Measurements from ENCODE around the gene NISCH.

GRCh38 chr3:52447512-52448355, 7.7 kb upstream of the NISCH start:
- TF ChIP-seq CREB1 (IDR thresholded peaks at IDR 0.05; ENCODE audit: low read depth) (no peak), TAF1 (IDR thresholded peaks at IDR 0.05; ENCODE audit: low read depth) (no peak), ZBTB7A (IDR thresholded peaks at IDR 0.05; ENCODE audit: low read depth) (no peak), REST (IDR thresholded peaks at IDR 0.05; ENCODE audit: low read depth) (no peak), EP300 (IDR thresholded peaks at IDR 0.05; ENCODE audit: borderline replicate concordance) (no peak), RAD21 (IDR thresholded peaks at IDR 0.05; ENCODE audit: low read depth) (no peak), CEBPB (IDR thresholded peaks at IDR 0.05) (no peak), TCF12 (IDR thresholded peaks at IDR 0.05; ENCODE audit: low read depth) (no peak), YY1 (IDR thresholded peaks at IDR 0.05; ENCODE audit: low read depth) (no peak), EGR1 (IDR thresholded peaks at IDR 0.05) (no peak), FOXM1 (IDR thresholded peaks at IDR 0.05; ENCODE audit: borderline replicate concordance, low read depth) (no peak), USF1 (IDR thresholded peaks at IDR 0.05) (no peak), TEAD4 (IDR thresholded peaks at IDR 0.05) (no peak)
- TF ChIP-seq, protein P1, sequence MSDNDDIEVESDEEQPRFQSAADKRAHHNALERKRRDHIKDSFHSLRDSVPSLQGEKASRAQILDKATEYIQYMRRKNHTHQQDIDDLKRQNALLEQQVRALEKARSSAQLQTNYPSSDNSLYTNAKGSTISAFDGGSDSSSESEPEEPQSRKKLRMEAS (IDR thresholded peaks at IDR 0.05) = no peak

All from Ishikawa (cell line).